ENCODE results near the gene PCLO.
"Not testable (repeated sequence)": the region's sequence is repeated elsewhere in the genome, so short reads cannot be mapped to it uniquely, and the experiment has no call there.

PCLO gene

GRCh38 chr7:82953324-82954027 lies 209.2 kb downstream of the PCLO start:
- no peak for DNase-seq

GRCh38 chr7:82950436-82950835 lies 212.2 kb downstream of the PCLO start:
- DNase-seq: no peak

- no peak for DNase-seq
Observed at GRCh38 chr7:82945480-82945879, 217.2 kb downstream of the PCLO start.

- no peak for DNase-seq
Observed at GRCh38 chr7:82945056-82945455, 217.6 kb downstream of the PCLO start.

- DNase-seq: no peak
Observed at GRCh38 chr7:82932516-82932915, 230.2 kb downstream of the PCLO start.

GRCh38 chr7:82926477-82926876 lies 236.2 kb downstream of the PCLO start:
- DNase-seq: no peak

GRCh38 chr7:82925331-82925730 lies 237.4 kb downstream of the PCLO start:
- DNase-seq: no peak

- DNase-seq: no peak
Observed at GRCh38 chr7:82906502-82906901, 256.2 kb downstream of the PCLO start.

GRCh38 chr7:82904871-82905270 lies 257.8 kb downstream of the PCLO start:
- no peak for DNase-seq

GRCh38 chr7:82901098-82901497 lies 261.6 kb downstream of the PCLO start:
- not testable (repeated sequence) for DNase-seq

GRCh38 chr7:82897500-82897899 lies 265.2 kb downstream of the PCLO start:
- no peak for DNase-seq

- not testable (repeated sequence) for DNase-seq
Observed at GRCh38 chr7:82894341-82894740, 268.3 kb downstream of the PCLO start.

GRCh38 chr7:82886324-82886723 lies 276.4 kb downstream of the PCLO start:
- DNase-seq: no peak

- DNase-seq: no peak
Observed at GRCh38 chr7:82865856-82866255, 296.8 kb downstream of the PCLO start.

- DNase-seq: no peak
Observed at GRCh38 chr7:82859106-82859850, 303.4 kb downstream of the PCLO start.

- DNase-seq: no peak
Observed at GRCh38 chr7:82851121-82851520, 311.6 kb downstream of the PCLO start.

- no peak for DNase-seq
Observed at GRCh38 chr7:82841828-82842227, 320.9 kb downstream of the PCLO start.

GRCh38 chr7:82840061-82840460 lies 322.6 kb downstream of the PCLO start:
- no peak for DNase-seq

GRCh38 chr7:82839555-82839954 lies 323.1 kb downstream of the PCLO start:
- DNase-seq: no peak

- DNase-seq: no peak
Observed at GRCh38 chr7:82839063-82839462, 323.6 kb downstream of the PCLO start.

- no peak for DNase-seq
Observed at GRCh38 chr7:82838314-82838713, 324.4 kb downstream of the PCLO start.

- no peak for DNase-seq
Observed at GRCh38 chr7:82823073-82823472, 339.6 kb downstream of the PCLO start.

- DNase-seq: no peak
Observed at GRCh38 chr7:82821037-82821436, 341.6 kb downstream of the PCLO start.

GRCh38 chr7:82818171-82818570 lies 344.5 kb downstream of the PCLO start:
- DNase-seq: no peak

GRCh38 chr7:82816272-82816671 lies 346.4 kb downstream of the PCLO start:
- no peak for DNase-seq

Measured in NCI-H345 (cell line).